Progenitor cell of endocrine pancreas (in vitro differentiated cells): ENCODE data around the gene PEX13. TPM values are rescaled to one million over a fixed set of nuclear protein-coding genes. Genes with fewer than 3 reads are reported as not detected.

Source experiments
- DNase-seq: peaks from one replicate; pipeline ENCODE4 v3.0.0; 2021; ENCODE audit warnings: low spot score; ENCODE audit not compliant: unreplicated experiment
- H3K27ac Mint-ChIP-seq: 2 replicates; pipeline ENCODE4 v1.8.0; 2021; ENCODE audit warnings: mild to moderate bottlenecking, moderate library complexity, mixed read lengths
- H3K27me3 Mint-ChIP-seq: 2 replicates; pipeline ENCODE4 v1.8.0; 2021; ENCODE audit warnings: mixed read lengths
- H3K36me3 Mint-ChIP-seq: 2 replicates; pipeline ENCODE4 v1.8.0; 2022; ENCODE audit warnings: mixed read lengths; ENCODE audit not compliant: insufficient read depth
- H3K4me1 Mint-ChIP-seq: 2 replicates; pipeline ENCODE4 v1.8.0; 2021; ENCODE audit warnings: low read depth, mixed read lengths
- H3K4me3 Mint-ChIP-seq: 2 replicates; pipeline ENCODE4 v1.8.0; 2021; ENCODE audit warnings: low read depth, mild to moderate bottlenecking, moderate library complexity, mixed read lengths
- H3K9me3 Mint-ChIP-seq: 2 replicates; pipeline ENCODE4 v1.8.0; 2021; ENCODE audit warnings: low read depth, mixed read lengths
- total RNA-seq: library from RNA; stranded (reverse); gene quantifications from 2 replicates; pipeline ENCODE4 v1.2.1, GENCODE V29; 2021
- TF ChIP-seq, protein P1 (sequence below): fragments of 200-600 bp; sonication (generic); IDR thresholded peaks from one replicate; pipeline ENCODE4 v1.5.0; 2021; ENCODE audit warnings: antibody characterized with exemption, mild to moderate bottlenecking; ENCODE audit not compliant: unreplicated experiment

PEX13 gene
- total RNA-seq, 1 donor from 2014 or later: 37.6 TPM

DNA sequence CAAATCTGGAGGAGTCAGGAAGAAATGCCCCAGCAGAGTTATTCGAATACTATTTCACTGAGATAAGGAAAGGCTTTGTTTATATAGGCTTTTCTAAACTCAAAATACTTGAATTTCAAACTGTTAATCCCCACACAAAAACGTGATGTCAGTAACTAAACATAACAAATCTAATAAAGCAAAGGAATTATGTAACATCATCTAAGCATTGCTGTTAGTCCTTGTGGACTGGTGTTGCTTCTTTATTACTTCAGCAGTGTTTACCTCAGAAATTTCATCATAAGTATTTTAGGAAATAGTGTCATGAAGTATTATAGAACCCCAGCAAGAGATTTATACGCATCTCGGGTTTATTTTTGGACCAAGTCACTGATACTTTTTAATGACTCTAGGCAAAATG, 28.5 kb downstream of the PEX13 start:
- no peak for DNase-seq
- Mint-ChIP-seq H3K9me3 (no peaks in the 10 kb centered on the region), H3K4me1 (no peaks in the 10 kb centered on the region), H3K4me3 (no peak overlapping the region), H3K36me3 (peaks cover 10% of the 10 kb centered on the region), H3K27me3 (no peaks in the 10 kb centered on the region), H3K27ac (no peak overlapping the region)
- TF ChIP-seq, protein P1, sequence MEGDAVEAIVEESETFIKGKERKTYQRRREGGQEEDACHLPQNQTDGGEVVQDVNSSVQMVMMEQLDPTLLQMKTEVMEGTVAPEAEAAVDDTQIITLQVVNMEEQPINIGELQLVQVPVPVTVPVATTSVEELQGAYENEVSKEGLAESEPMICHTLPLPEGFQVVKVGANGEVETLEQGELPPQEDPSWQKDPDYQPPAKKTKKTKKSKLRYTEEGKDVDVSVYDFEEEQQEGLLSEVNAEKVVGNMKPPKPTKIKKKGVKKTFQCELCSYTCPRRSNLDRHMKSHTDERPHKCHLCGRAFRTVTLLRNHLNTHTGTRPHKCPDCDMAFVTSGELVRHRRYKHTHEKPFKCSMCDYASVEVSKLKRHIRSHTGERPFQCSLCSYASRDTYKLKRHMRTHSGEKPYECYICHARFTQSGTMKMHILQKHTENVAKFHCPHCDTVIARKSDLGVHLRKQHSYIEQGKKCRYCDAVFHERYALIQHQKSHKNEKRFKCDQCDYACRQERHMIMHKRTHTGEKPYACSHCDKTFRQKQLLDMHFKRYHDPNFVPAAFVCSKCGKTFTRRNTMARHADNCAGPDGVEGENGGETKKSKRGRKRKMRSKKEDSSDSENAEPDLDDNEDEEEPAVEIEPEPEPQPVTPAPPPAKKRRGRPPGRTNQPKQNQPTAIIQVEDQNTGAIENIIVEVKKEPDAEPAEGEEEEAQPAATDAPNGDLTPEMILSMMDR: no peak

DNA sequence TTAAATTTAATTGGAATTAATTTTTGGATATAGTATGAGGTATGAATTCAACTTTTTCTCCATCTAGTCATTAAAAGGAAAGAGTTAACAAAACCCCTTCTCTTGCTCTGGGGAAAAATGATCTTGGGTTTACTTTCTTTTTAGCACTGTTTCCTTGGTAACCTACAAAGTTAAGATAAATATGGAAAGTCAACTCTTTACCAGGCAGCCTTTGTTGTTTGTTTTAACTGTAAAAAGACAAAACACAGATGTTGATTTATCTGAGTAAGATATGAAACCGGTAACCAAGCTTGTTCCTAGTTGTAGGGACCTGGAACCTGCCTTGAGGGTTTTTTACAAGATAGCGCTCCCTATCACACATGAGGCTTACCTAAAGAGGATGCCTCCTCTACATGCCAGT, 38.0 kb downstream of the PEX13 start:
- DNase-seq: no peak
- H3K27ac Mint-ChIP-seq: peak overlapping the region; percentile 23
- TF ChIP-seq, protein P1: no peak
- H3K9me3 Mint-ChIP-seq: no peaks in the 10 kb centered on the region
- peaks cover 20% of the 10 kb centered on the region for H3K36me3 Mint-ChIP-seq
- peaks cover 9% of the 10 kb centered on the region for H3K4me1 Mint-ChIP-seq
- H3K27me3 Mint-ChIP-seq: no peaks in the 10 kb centered on the region
- H3K4me3 Mint-ChIP-seq: no peak overlapping the region

DNA sequence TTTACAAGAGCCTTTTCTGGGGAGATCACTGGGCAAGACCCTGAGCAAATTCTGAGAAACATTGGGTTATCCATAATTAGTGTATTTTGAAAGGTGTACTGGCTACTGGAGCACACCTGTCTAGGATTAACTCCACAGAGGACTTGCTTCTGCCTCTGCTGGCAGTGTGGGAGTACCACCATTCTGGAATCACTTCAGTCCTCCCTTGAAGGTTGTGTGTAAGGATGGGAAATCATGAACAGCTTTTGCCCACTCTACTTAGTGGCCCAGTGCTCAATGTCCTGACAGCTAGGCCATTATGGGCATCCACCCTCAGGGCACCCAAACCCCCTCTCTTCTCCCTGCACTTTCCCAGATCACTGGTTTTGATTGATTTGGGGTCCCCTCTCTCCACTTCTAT, 40.0 kb downstream of the PEX13 start:
- H3K9me3 Mint-ChIP-seq: no peaks in the 10 kb centered on the region
- DNase-seq: no peak
- TF ChIP-seq, protein P1: no peak
- H3K4me3 Mint-ChIP-seq: no peak overlapping the region
- no peaks in the 10 kb centered on the region for H3K27me3 Mint-ChIP-seq
- H3K27ac Mint-ChIP-seq: no peak overlapping the region
- H3K36me3 Mint-ChIP-seq: peaks cover 17% of the 10 kb centered on the region
- H3K4me1 Mint-ChIP-seq: peaks cover 9% of the 10 kb centered on the region

DNA sequence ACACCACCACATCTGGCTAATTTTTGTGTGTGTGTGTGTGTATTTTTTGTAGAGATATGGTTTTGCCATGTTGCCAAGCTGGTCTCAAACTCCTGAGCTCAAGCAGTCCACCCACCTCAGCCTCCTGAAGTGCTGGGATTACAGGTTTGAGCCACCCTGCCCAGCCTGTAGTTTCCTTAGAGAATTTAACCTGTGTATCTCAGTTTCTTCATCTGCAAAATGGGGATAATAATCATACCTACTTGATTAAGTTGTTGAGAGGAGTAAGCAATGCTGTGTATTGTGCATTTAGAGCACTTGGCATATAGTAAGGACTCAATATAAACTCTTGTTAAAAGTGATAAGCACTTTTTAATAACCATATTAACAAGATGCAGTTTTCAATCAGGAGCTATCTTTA, 41.9 kb downstream of the PEX13 start:
- H3K27ac Mint-ChIP-seq: no peak overlapping the region
- H3K4me3 Mint-ChIP-seq: no peak overlapping the region
- no peak for DNase-seq
- no peaks in the 10 kb centered on the region for H3K27me3 Mint-ChIP-seq
- H3K4me1 Mint-ChIP-seq: peaks cover 9% of the 10 kb centered on the region
- no peaks in the 10 kb centered on the region for H3K9me3 Mint-ChIP-seq
- TF ChIP-seq, protein P1: no peak
- peaks cover 14% of the 10 kb centered on the region for H3K36me3 Mint-ChIP-seq

DNA sequence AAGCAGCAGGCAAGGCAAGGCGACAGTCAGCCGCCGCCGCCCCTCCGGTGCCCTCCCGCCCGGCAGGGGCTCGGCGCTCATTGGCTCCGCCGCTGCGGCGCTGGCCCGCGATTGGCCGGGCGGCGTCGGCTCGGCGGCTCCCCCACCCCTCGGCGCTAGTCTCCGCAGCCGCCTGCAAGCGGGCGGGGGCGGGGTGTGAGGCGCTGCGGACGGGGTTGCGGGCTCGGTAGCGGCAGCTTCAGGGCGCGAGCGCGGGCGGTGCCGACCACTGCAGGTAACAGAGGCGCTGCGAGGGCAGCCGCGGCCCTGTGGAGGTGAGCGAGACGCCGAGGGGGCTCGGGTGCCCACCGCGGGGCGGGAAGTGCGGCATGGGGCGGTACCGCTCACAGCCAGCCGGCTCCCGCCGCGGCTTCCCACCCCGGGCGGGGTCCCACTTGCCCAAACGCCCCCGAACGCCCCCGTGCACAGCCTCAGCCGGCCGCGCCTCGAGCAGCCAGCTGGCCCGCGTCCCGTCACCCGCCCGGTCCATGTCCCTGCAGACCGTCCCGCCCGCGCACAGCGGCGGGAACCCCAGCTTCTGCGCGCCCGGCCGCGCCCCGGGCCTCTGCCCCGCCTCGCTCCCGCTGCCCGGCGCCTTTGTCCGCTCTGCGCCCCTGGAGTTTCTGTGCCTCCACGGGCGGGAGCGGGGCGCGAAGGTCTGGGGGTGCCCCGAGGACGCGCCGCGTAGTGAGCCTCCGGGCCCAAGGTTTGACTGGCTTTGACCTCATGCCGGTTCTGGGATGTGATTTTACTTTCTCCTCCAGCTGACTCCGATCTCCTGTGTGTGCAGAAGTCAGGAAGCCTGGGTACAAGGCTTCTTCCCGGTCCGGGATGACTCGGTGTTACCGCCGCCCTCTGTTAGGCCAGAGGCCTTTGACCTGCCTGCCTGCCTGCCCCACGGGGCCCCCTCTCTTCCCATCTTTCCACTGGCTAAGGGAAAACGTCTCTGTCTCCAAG, 48.5 kb downstream of the PEX13 start, which contains the start of gene SANBR:
SANBR (plus strand) TSS at position 158 of the 996 bp plus-strand sequence. CDS start 4,480 bp downstream, outside the sequence.
- H3K27me3 Mint-ChIP-seq: no peaks in the 10 kb centered on the region
- H3K9me3 Mint-ChIP-seq: no peaks in the 10 kb centered on the region
- H3K4me1 Mint-ChIP-seq: peaks cover 12% of the 10 kb centered on the region
- H3K36me3 Mint-ChIP-seq: peaks cover 4% of the 10 kb centered on the region
- H3K4me3 Mint-ChIP-seq: peak within 1 kb of the TSS; percentile 98
- TF ChIP-seq, protein P1: no peak
- peak within 1 kb of the TSS; percentile 99 for H3K27ac Mint-ChIP-seq
- peak; percentile 84 for DNase-seq
